ENCODE measurements around the gene CES3.
A peak's percentile ranks its signal among the peaks of the same experiment; 100 is the strongest.

The CES3 gene

DNA sequence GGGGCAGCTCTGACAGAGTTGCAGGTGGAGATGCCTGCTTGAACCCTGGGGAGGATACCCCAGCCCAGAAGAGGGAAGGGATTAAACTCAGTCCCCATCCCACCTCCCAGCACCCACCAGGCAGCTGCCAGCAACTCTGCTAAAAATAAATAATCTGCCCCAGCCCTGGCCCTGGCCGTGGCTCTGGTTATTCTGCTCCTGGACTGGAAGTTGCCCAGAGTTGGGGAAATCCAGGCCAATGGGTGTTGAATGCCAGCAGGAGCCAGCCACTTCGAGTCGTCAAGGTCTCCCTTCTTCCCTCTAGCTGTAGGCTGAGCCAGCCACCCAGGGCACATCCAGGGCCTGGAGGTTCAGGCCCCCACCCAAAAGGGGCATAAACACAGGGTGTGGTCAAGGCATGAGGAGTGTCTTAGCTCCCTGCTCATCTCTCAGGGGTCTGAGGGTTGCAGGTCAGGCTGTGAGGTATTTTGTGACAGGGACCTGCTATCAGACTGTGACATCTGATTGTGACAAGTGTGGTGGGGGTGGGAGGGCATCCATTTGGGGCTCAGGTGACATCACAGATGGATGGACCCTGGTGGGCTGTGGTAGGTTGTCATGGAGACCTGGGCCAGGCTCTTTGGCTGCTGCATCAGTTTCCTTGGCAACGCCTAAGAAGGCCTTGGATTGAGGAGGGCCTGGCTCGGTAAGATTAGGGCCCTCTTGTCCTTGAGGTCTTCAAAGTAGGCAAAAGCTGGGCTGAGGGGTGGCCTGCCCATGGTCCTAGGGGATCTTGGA is 34.7 kb upstream of the CES3 start:
- no peak for DNase-seq (ENCODE audit: insufficient read length, low spot score)
- TF ChIP-seq, protein P1, sequence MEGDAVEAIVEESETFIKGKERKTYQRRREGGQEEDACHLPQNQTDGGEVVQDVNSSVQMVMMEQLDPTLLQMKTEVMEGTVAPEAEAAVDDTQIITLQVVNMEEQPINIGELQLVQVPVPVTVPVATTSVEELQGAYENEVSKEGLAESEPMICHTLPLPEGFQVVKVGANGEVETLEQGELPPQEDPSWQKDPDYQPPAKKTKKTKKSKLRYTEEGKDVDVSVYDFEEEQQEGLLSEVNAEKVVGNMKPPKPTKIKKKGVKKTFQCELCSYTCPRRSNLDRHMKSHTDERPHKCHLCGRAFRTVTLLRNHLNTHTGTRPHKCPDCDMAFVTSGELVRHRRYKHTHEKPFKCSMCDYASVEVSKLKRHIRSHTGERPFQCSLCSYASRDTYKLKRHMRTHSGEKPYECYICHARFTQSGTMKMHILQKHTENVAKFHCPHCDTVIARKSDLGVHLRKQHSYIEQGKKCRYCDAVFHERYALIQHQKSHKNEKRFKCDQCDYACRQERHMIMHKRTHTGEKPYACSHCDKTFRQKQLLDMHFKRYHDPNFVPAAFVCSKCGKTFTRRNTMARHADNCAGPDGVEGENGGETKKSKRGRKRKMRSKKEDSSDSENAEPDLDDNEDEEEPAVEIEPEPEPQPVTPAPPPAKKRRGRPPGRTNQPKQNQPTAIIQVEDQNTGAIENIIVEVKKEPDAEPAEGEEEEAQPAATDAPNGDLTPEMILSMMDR (IDR thresholded peaks at IDR 0.05; ENCODE audit: insufficient read depth, missing control alignments) = no peak

DNA sequence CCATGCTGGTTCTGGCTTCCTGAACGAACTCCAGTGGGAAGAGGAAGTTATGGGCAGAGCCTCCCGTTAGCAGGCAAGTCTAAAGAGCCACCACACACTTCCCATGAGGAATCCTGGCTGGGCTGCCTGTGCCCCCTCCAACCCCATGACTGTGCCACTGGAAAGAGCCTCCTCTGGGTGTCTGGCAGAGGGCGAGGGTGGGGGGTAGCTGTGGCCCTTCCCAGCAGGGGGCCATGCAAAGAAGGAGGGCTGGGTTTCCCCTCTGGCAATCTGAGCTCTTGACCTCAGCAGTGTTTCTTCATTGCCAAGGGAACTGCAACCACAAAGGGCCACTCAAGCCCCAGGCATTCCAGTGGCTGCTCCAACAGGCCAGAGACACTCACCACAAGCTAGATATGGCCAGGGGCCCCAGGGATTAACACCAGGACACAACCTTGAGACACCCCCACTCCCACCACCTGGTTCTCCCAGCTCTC is 34.1 kb upstream of the CES3 start:
- TF ChIP-seq, protein P1 (IDR thresholded peaks at IDR 0.05; ENCODE audit: insufficient read depth, missing control alignments) = no peak
- FAIRE-seq (no peak), DNase-seq (ENCODE audit: insufficient read length, low spot score) (no peak)

More for the DNA sequence above, 34.7 kb upstream of the CES3 start:
- no peak for FAIRE-seq

DNA sequence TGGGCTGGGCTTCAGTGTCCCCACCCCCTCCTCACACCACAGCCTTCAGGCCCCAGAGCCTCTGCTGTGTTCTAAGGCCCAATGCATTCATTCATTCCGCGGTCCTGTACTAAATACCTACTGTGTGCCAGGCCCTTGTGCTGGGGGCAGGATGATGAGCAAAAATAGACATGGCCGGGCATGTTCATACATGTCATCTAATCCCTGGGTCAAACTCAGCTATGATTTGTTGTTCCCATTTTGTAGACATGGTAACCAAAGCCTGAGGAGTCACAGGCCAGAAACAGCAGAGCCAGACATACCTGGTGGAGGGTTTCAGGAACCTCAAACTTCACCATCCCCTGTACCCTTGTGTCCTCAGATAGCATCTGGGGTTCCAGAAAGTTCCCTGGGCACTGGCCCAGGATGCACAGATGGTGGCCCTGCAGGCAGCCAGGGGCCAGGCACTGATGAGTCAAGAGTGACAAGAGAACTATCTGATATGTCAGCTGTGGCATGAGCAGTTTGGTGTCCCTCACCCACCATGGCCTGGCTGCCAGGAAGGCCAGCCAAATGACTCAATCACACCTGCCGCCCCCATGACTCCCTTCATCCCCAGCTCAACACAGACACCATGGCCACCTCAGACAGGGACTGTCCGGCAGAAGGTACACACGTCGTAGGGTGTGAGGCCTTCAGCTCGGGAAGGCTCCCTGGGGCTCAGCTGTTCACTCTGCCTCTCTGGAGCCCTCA is 33.0 kb upstream of the CES3 start:
- TF ChIP-seq, protein P1 (IDR thresholded peaks at IDR 0.05; ENCODE audit: insufficient read depth, missing control alignments) = no peak
- DNase-seq (ENCODE audit: insufficient read length, low spot score) = no peak
- FAIRE-seq = no peak

DNA sequence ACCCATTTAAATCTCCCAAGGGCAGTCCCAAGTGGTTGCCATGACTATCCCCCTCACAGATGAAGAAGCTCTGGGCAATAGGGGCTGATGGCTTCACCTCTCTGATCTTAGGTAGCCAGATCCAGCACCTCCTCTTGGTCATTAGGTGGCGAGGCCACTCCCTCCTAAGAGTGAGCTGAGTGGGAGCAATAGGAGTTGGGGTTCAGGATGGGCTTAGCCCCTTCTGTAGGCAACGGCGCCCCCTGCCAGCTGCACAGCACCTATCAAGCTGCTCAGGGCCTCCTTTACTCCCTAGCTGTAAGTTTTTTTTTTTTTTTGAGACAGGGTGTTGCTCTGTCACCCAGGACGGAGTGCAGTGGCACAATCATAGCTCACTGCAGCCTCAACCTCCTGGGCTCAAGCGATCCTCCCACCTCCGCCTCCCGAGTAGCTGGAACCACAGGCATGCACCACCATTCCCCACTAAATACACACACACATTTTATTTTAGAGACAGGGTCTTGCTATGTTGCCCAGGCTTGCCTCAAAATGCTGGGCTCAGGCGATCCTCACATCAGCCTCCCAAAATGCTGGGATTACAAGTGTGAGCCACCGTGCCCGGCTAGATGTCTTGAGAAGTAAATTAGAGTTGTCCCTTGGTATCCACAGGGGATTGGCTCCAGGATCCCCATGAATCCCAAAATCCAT is 32.2 kb upstream of the CES3 start:
- FAIRE-seq = no peak
- DNase-seq (ENCODE audit: insufficient read length, low spot score) = no peak
- TF ChIP-seq, protein P1 (IDR thresholded peaks at IDR 0.05; ENCODE audit: insufficient read depth, missing control alignments) = peak; percentile 50

DNA sequence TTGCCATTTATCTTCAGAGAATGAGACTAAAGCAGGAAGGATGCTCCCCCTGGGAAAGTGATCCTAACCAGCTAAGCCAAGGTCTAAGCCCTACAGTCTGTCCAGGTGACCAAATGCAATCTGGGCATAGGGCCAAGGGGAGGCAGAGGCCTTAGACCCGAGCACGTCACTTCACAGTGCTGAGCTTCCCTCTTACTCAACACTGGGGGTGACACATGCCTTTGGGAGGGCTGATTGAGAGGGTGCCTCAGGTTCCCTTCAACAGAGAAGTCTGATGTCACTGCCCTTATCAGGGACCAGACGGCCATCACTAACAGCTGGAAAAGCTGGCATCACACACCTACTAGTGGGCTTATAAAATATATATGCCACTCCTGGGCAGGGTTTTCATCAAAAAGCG is 30.9 kb upstream of the CES3 start:
- no peak for FAIRE-seq
- DNase-seq (ENCODE audit: insufficient read length, low spot score) = no peak
- TF ChIP-seq, protein P1 (IDR thresholded peaks at IDR 0.05; ENCODE audit: insufficient read depth, missing control alignments) = no peak

DNA sequence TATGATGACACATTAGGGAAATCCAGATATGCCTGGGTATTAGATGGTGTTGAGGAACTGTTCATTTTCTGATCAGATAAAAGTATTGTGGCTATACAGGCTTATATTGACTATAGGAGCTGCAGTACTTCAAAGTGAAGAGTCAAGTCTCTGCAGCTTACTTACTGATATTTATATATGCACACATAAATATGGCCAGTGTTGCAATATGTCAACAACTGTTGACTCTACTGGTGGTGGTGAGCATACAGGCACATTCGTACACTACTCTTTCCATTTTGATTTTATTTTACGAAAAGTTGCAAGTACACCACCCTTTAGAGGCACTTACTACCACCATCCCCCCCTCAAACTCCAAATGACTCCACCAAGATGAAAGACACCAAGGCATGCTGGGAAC is 29.4 kb upstream of the CES3 start:
- FAIRE-seq = no peak
- DNase-seq (ENCODE audit: insufficient read length, low spot score) = no peak
- TF ChIP-seq, protein P1 (IDR thresholded peaks at IDR 0.05; ENCODE audit: insufficient read depth, missing control alignments) = no peak
